CD4-positive, alpha-beta T cell treated with Interleukin-15 for 4 hours (primary cell): ENCODE results near the gene SEPTIN7.

Experiments used
- DNase-seq: peaks from one replicate; pipeline ENCODE4 v3.0.0-alpha.2; 2020; ENCODE audit warnings: low spot score

The SEPTIN7 gene

GRCh38 chr7:35839860-35840854, 39.3 kb downstream of the SEPTIN7 start:
- DNase-seq = no peak

DNA sequence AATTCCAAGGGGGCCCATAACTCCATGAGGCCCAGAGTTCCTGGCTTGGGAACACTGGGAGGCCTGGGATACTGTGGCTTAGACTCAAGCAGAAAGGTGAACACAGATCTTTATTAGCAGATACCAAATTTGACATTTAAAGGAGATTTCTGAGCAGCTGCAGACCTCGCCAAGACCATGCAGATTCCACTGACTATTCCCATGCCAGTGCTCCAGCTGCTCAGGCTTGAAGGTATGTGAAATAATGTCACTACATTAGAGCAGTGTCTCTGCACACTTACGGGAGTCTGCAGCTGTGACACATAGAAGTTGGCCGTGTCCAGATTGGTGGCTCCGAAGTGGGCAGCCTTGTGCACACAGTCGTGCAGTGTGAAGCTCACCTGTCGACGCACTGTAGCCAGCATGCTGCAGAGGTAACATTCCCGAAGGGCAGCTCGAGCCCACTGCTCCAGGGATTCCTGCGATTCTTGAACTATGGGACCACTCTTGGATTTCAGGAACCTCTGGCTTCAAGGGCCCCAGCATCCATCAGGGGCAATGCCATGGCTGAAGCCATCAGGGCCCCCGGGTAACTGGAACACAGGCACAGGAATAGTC, 46.1 kb downstream of the SEPTIN7 start:
- no peak for DNase-seq

- no peak for DNase-seq
Observed at GRCh38 chr7:35848725-35849124, 47.9 kb downstream of the SEPTIN7 start.

- no peak for DNase-seq
Observed at GRCh38 chr7:35849158-35849831, 48.4 kb downstream of the SEPTIN7 start.

DNA sequence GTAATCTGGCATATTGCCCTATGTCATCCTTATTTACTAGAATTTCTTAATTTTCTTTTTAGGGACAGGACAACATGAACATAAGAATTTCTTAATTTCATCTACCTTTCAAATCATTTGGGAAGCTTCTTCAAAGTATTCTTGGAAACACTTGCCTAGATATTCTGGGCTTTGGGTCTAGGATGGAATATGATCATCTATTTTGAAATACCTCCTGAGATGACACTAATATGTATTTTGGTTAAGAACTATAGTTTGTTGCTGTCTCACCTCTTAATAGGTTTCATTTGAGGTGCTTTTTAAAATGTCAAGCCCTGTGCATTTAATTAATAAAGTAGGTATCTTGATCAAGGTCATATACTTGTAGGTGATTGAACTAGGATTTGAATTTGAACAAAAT, 49.1 kb downstream of the SEPTIN7 start:
- no peak for DNase-seq
